RWPE1 (cell line): ENCODE data around the gene SUPT4H1.

Experiments
- CTCF ChIA-PET: fragments of 350-600 bp; sonication (Branson Sonifier 250); formaldehyde crosslinking; extraction: SDS; loops from one replicate; lab custom pipeline; 2021; lab: Yijun Ruan, JAX
- POLR2A ChIA-PET: fragments of 400-600 bp; formaldehyde crosslinking; extraction: SDS; loops from one replicate; lab custom pipeline; 2020; ENCODE audit warnings: antibody characterized with exemption; ENCODE audit not compliant: low non-redundant PET; lab: Yijun Ruan, JAX
- DNase-seq: peaks from one replicate; pipeline ENCODE4 v3.0.0; 2012; ENCODE audit warnings: low spot score
- H3K27ac ChIP-seq: fragments of 450-650 bp; 2 replicates; pipeline ENCODE4 v1.5.1; 2017
- TF ChIP-seq, protein P1 (sequence below): fragments of 450-650 bp; conservative IDR thresholded peaks from 2 replicates; pipeline ENCODE4 v1.5.1; 2017; ENCODE audit warnings: low read depth, mild to moderate bottlenecking

The SUPT4H1 gene

GRCh38 chr17:58320163-58320558 is 31.8 kb downstream of the SUPT4H1 start:
- no peak for DNase-seq
- no peak overlapping the region for H3K27ac ChIP-seq
- POLR2A ChIA-PET: no interaction called here
- TF ChIP-seq, protein P1, sequence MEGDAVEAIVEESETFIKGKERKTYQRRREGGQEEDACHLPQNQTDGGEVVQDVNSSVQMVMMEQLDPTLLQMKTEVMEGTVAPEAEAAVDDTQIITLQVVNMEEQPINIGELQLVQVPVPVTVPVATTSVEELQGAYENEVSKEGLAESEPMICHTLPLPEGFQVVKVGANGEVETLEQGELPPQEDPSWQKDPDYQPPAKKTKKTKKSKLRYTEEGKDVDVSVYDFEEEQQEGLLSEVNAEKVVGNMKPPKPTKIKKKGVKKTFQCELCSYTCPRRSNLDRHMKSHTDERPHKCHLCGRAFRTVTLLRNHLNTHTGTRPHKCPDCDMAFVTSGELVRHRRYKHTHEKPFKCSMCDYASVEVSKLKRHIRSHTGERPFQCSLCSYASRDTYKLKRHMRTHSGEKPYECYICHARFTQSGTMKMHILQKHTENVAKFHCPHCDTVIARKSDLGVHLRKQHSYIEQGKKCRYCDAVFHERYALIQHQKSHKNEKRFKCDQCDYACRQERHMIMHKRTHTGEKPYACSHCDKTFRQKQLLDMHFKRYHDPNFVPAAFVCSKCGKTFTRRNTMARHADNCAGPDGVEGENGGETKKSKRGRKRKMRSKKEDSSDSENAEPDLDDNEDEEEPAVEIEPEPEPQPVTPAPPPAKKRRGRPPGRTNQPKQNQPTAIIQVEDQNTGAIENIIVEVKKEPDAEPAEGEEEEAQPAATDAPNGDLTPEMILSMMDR: no peak
- CTCF ChIA-PET: no interaction called here

DNA sequence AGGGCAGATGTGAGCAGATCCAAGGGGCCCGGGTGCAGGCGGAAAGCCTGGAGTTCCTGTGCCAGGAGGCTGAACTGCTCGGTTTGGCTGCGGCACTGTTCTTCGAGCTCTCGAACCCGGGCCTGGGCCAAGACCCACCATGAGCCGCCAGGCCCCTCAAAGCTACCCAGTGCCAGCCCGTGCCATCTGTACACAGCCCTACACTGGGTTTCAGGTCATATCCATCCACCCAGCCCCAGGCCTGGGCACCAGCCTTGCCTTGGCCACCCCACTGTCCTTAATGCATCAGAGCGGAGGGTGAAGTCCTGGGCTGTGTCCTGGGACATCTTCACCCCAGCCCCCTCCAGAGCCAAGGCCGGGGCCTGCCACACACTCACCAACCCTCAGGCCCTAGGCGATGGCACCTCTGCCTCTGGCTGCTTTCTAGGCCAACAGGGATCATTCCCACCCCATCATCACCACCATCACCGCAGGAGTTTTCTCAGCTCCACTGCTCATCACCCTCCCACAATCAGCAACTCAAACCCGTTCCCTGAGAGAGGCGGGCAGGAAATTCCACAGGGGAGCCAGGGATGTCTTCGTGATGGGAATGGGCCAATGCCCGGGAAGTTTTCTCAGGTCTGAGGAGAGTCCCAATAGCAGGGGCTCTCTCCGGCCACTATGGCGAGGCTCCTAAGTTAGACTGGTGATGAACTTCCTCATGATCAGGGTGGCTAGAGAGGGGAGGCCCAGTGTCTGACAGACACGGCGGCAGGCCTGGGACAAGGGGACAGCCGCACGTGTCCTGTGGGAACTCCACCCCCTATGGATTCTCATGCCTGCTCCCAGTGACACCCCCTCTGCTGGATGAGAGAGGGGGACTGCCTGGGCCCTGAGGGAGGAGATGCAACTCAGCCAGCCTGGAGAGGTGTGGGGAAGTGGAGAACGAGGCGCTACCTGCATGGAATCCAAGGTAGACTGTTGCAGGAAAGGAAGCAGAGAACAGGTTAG is 32.5 kb downstream of the SUPT4H1 start:
- TF ChIP-seq, protein P1: no peak
- DNase-seq: no peak
- H3K27ac ChIP-seq: no peak overlapping the region
- CTCF ChIA-PET: interaction anchor here (0.6 to 0.9 kb wide), 2 partner anchors 31 to 128 kb away, joined by 3 to 4 read pairs; no protein-coding TSS in a partner anchor
- POLR2A ChIA-PET: no interaction called here

DNA sequence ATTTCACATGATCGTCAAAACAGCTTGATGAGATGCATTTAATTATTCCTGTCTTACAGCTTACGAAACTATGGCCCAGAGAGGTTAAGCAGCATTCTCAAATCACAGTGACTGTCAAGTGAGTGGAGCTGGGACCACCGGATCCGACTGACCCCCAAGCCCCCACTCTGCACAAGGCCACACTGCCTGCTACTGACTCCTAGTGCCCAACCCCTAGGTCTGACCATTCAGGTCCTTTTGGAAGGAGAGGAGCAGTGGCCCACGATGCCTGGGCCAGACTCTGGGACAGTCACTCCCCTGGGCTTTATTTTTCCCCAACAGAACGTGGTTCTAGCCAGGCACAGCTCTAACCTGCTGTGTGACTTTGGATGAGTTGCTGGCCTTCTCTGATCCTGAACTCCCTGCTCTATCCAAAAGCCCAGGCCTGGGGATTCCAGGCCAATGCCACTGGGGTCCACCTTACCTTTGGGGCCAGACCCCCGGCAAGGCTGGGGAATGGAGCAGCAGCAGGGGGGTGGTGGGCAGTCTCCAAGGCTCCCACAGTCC is 33.3 kb downstream of the SUPT4H1 start:
- POLR2A ChIA-PET: no interaction called here
- CTCF ChIA-PET: interaction anchor here (0.6 to 0.9 kb wide), 2 partner anchors 31 to 128 kb away, joined by 3 to 4 read pairs; no protein-coding TSS in a partner anchor
- TF ChIP-seq, protein P1: no peak
- no peak overlapping the region for H3K27ac ChIP-seq
- no peak for DNase-seq

GRCh38 chr17:58318065-58318481 is 33.9 kb downstream of the SUPT4H1 start:
- POLR2A ChIA-PET: no interaction called here
- H3K27ac ChIP-seq: no peak overlapping the region

DNA sequence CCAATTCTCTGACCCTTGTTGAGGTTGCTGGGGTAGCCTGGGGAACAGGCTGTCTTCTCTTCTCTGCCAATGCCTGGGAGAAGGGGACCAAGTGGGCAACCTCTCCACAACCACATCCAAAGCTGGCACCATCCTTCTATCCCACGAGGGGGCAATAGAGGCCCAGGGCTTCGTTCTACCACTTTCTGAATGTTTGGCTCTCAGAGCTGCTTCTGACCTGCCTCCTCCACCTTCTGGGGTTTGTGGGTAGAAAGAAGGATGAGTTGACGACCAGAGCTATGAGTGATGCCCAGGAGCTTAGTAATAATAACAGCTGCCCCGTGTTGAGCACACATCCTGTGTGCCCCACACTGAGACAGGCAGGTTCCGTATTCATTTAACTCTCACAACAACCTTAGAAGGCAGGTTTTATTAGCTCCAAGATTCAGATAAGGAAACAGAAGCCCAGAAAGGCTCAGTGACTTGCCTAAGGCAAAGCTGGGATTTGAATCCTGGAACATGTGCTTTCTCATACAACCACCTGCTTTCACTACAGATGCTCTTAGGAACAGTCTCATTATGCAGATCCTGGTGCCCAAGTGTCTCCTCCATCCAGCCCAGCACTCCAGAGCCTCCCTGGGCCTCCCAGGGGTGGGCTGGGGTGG is 34.5 kb downstream of the SUPT4H1 start:
- ChIA-PET POLR2A (no interaction called here), CTCF (interaction anchor here (0.5 to 1.6 kb wide), 26 partner anchors 8 to 733 kb away, joined by 3 to 37 read pairs (median 4); partner anchors contain the start of genes RNF43, SUPT4H1 and TSPOAP1)
- TF ChIP-seq, protein P1: peak; percentile 75
- peak; percentile 75 for DNase-seq
- H3K27ac ChIP-seq: no peak overlapping the region

More at GRCh38 chr17:58318065-58318481, 33.9 kb downstream of the SUPT4H1 start:
- CTCF ChIA-PET: interaction anchor here (0.5 to 1.6 kb wide), 20 partner anchors 8 to 732 kb away, joined by 3 to 37 read pairs (median 4); partner anchors contain the start of genes RNF43, SUPT4H1 and TSPOAP1
- TF ChIP-seq, protein P1: no peak
- DNase-seq: no peak
